Common myeloid progenitor, CD34-positive (primary cell): Measurements from ENCODE around the gene SLC35E1. TPM values are rescaled to one million over a fixed set of nuclear protein-coding genes. Genes with fewer than 3 reads are reported as not detected.

Experiments used
- CTCF ChIA-PET: fragments of 350-600 bp; sonication (Branson Sonifier 250); formaldehyde crosslinking; loops from one replicate; lab custom pipeline; 2021; ENCODE audit warnings: antibody characterized with exemption; lab: Charles Lee
- POLR2A ChIA-PET: fragments of 350-600 bp; sonication (Branson Sonifier 250); formaldehyde crosslinking; loops from one replicate; lab custom pipeline; 2021; ENCODE audit warnings: antibody characterized with exemption; lab: Charles Lee
- DNase-seq, 3 donors: peaks; one replicate each; pipeline versions ENCODE4 v3.0.0 to v3.0.0-alpha.2; 2013
- H3K27ac ChIP-seq, 2 experiments: 1 replicate in 1 of 2; 2 replicates in 1 of 2; pipeline ENCODE4 v1.7.0; 2013; ENCODE audit warnings: inconsistent platforms in 2 of 2, low read length in 2 of 2, mild to moderate bottlenecking in 2 of 2, low read depth in 1 of 2, moderate library complexity in 1 of 2; ENCODE audit not compliant: severe bottlenecking in 2 of 2, insufficient read depth in 1 of 2, poor library complexity in 1 of 2
- H3K27me3 ChIP-seq, 5 experiments: replicated peaks in 2 of 5; 1 replicate in 3 of 5; 2 replicates in 2 of 5; pipeline versions ENCODE4 v1.6.1 to v1.7.0; 2013; ENCODE audit warnings: low read length in 4 of 5, mild to moderate bottlenecking in 2 of 5, moderate library complexity in 2 of 5, inconsistent platforms in 1 of 5; ENCODE audit not compliant: insufficient read depth in 5 of 5, control insufficient read depth in 4 of 5
- H3K36me3 ChIP-seq, 4 experiments: 1 replicate in 2 of 4; 2 replicates in 2 of 4; pipeline versions ENCODE4 v1.6.1 to v1.7.0; 2013; ENCODE audit warnings: low read length in 3 of 4, control low read depth in 1 of 4, mild to moderate bottlenecking in 1 of 4; ENCODE audit not compliant: control insufficient read depth in 4 of 4, insufficient read depth in 4 of 4
- H3K4me1 ChIP-seq, 4 experiments: 1 replicate in 3 of 4; 2 replicates in 1 of 4; pipeline versions ENCODE4 v1.6.1 to v1.7.1; 2013; ENCODE audit warnings: low read length in 3 of 4, mild to moderate bottlenecking in 3 of 4, control low read depth in 1 of 4, inconsistent platforms in 1 of 4, moderate library complexity in 1 of 4; ENCODE audit not compliant: control insufficient read depth in 4 of 4, insufficient read depth in 4 of 4; ENCODE audit errors: control extremely low read depth in 1 of 4
- H3K4me3 ChIP-seq, 7 experiments: 1 replicate in 4 of 7; 2 replicates in 3 of 7; pipeline versions ENCODE4 v1.5.1 to v1.7.0; 2013; ENCODE audit warnings: mild to moderate bottlenecking in 7 of 7, low read length in 6 of 7, moderate library complexity in 6 of 7, inconsistent platforms in 2 of 7, low read depth in 2 of 7, control low read depth in 1 of 7; ENCODE audit not compliant: insufficient read depth in 4 of 7, control insufficient read depth in 1 of 7; ENCODE audit errors: extremely low read depth in 1 of 7
- H3K9me3 ChIP-seq, 5 experiments: 1 replicate in 4 of 5; 2 replicates in 1 of 5; pipeline versions ENCODE4 v1.6.1 to v1.7.1; 2013; ENCODE audit warnings: low read length in 4 of 5, mild to moderate bottlenecking in 2 of 5, inconsistent platforms in 1 of 5, low read depth in 1 of 5, moderate library complexity in 1 of 5; ENCODE audit not compliant: control insufficient read depth in 4 of 5, insufficient read depth in 2 of 5; ENCODE audit errors: control extremely low read depth in 1 of 5
- WGBS: methylation state at CpG from one replicate; pipeline ENCODE4 v1.1.5; 2013; ENCODE audit not compliant: insufficient coverage; 5-methylcytosine and 5-hydroxymethylcytosine counted together
- polyA plus RNA-seq: library from polyadenylated mRNA; unstranded; fragments of 120-200 nt; gene quantifications from one replicate; pipeline ENCODE4 v1.2.1, GENCODE V29; 2013

SLC35E1 gene
- polyA plus RNA-seq, result 18.3 TPM

- DNase-seq, result peak; percentile 92 to 95 (median 93)
- no peaks in the 10 kb centered on the region for H3K27me3 ChIP-seq
- peaks cover 8 to 37% (median 24%) of the 10 kb centered on the region in 4 experiments for H3K4me1 ChIP-seq
- ChIA-PET CTCF (interaction anchor here (1.0 to 3.6 kb wide), 5 partner anchors 10 to 74 kb away, joined by 3 to 17 read pairs (median 5); partner anchors contain the start of gene MED26), POLR2A (interaction anchor here (0.6 to 4.4 kb wide), 4 partner anchors 10 to 55 kb away, joined by 3 to 16 read pairs (median 10); partner anchors contain the start of gene MED26)
- H3K4me3 ChIP-seq, result peak within 1 kb of the TSS; percentile 79 to 98 (median 95)
- no peaks in the 10 kb centered on the region for H3K9me3 ChIP-seq
- WGBS, result under 1% methylated on average over 81 of the region's 83 CpGs
- peaks cover 2 to 65% (median 24%) of the 10 kb centered on the region in 4 experiments for H3K36me3 ChIP-seq
- peak within 1 kb of the TSS; percentile 86 to 92 for H3K27ac ChIP-seq
Observed at GRCh38 chr19:16572332-16573211, at the start of gene SLC35E1. TSS of gene SLC35E1 (minus strand) at chr19:16572415. CDS start at chr19:16572364, 51 bp downstream.

DNA sequence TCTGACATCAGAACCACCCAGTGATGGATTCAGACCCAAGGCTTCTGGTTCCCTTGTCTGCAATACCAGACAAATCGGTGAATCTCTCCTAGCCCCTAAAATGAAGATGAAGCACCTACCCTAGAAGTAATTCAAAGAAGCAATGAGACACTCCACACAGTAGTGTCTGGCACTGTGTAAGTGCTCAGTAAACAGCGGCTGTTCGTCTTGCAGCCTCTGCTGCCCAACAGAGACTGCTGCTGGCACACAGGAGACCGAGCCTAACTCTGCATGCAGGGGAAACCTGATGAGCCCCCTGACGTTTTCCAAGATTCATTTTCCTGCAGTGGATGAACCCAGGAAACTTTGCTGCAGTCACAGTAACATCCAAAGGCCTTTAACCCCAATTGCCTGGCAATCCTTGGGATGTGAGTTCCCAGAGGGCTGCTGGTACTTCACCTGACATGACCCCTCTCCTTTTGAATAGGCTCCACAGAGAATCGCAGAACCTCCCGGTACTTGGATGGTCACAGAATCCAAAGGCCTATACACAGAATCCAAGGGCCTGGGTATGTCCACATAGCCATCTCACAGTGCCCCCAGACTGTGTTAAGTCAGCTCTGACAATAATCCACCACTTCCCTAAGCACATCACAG lies 49.1 kb upstream of the SLC35E1 start:
- Histone ChIP-seq H3K36me3 (peaks cover 5 to 49% (median 14%) of the 10 kb centered on the region in 4 experiments), H3K27me3 (no peaks in the 10 kb centered on the region), H3K27ac (no peak overlapping the region), H3K4me1 (peaks cover 5 to 38% (median 7%) of the 10 kb centered on the region in 4 experiments), H3K9me3 (no peaks in the 10 kb centered on the region), H3K4me3 (no peak overlapping the region)
- ChIA-PET POLR2A (no interaction called here), CTCF (no interaction called here)
- WGBS, result 94% methylated on average over 4 of the region's 7 CpGs
- DNase-seq, result no peak

DNA sequence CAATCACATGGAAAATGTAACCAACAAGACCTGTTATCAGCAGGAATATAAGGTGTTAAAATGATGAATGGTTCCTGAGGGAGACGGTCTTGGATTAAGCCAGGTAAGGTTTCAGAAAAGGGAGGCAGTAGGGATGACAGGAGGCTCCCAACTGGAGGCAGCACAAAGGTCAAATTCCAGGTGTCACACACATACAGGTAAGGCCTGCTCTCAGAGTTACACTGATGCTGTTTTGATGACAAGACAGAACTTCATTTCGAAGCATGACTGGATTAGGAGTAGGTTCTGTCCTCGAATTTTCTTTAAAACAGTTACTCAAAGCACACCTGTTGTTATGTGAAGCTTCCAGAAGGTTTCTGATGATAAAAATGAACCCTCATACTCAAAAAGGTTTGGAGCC lies 48.4 kb upstream of the SLC35E1 start:
- ChIA-PET CTCF (no interaction called here), POLR2A (no interaction called here)
- Histone ChIP-seq H3K4me3 (no peak overlapping the region), H3K27ac (no peak overlapping the region), H3K36me3 (peaks cover 5 to 46% (median 14%) of the 10 kb centered on the region in 4 experiments), H3K27me3 (no peaks in the 10 kb centered on the region), H3K4me1 (peaks cover 2 to 39% (median 3%) of the 10 kb centered on the region in 4 experiments), H3K9me3 (no peaks in the 10 kb centered on the region)
- 100% methylated on average over 3 of the region's 3 CpGs for WGBS
- DNase-seq, result no peak

- Histone ChIP-seq H3K27me3 (no peaks in the 10 kb centered on the region), H3K4me3 (no peak overlapping the region), H3K4me1 (peaks cover 2 to 38% (median 7%) of the 10 kb centered on the region in 4 experiments), H3K27ac (no peak overlapping the region), H3K36me3 (peaks cover 5 to 41% (median 14%) of the 10 kb centered on the region in 4 experiments), H3K9me3 (no peaks in the 10 kb centered on the region)
- no peak for DNase-seq
- POLR2A ChIA-PET, result no interaction called here
- CTCF ChIA-PET, result no interaction called here
- WGBS, result 100% methylated on average over 1 of the region's 5 CpGs
Observed at GRCh38 chr19:16620018-16620417, 47.8 kb upstream of the SLC35E1 start.

DNA sequence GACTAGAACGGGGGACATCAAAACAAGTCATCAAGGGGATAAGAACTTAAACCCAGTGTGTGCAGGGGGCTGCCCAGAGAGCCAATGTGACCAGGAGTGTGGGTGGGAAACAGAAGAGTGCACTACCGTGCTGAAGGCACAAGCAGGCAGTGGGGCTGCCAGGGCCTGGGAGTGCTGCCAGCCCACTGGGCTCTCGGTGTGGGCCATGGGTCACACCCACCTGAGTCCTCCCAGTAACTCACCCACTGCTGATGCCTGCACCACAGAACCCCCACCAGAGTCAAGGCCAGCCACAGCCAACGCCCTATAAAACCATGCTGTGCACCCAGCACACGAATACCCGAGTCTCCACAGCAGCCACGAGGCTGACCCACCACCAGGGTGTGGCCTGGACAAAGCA lies 47.2 kb upstream of the SLC35E1 start:
- WGBS, result 92% methylated on average over 6 of the region's 7 CpGs
- peaks cover 4 to 44% (median 12%) of the 10 kb centered on the region in 4 experiments for H3K4me1 ChIP-seq
- ChIA-PET POLR2A (interaction anchor here (0.8 to 1.0 kb wide), 2 partner anchors 8 to 183 kb away, joined by 3 to 4 read pairs; no protein-coding TSS in a partner anchor), CTCF (no interaction called here)
- DNase-seq, result no peak
- no peak overlapping the region for H3K4me3 ChIP-seq
- H3K27ac ChIP-seq, result no peak overlapping the region
- H3K9me3 ChIP-seq, result no peaks in the 10 kb centered on the region
- peaks cover 0 to 35% (median 9%) of the 10 kb centered on the region in 4 experiments for H3K36me3 ChIP-seq
- H3K27me3 ChIP-seq, result no peaks in the 10 kb centered on the region

DNA sequence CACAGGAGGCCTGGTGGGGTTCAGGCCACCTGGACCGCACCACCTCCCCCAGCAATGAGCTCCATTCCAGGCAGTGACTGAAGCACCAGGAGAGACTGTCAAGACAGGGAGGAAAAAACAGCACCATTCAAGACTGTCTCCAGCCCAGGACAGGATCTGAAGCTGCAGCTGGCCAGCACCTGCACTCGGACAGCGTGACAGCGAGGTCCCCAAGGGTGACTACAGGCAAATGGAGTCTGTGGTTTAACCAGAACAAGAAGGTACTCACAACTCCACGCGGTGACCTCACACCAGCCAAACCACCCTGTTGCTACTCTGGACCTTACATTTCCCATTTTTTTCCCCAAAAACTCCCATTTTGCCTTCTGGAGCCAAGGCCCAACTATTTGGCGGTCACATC lies 46.0 kb upstream of the SLC35E1 start:
- no peaks in the 10 kb centered on the region for H3K9me3 ChIP-seq
- POLR2A ChIA-PET, result interaction anchor here (1.0 kb wide), 1 partner anchor 9 kb away, joined by 4 read pairs; no protein-coding TSS in a partner anchor
- H3K27ac ChIP-seq, result no peak overlapping the region
- DNase-seq, result no peak
- 86% methylated on average over 7 of the region's 7 CpGs for WGBS
- CTCF ChIA-PET, result interaction anchor here (0.9 to 1.4 kb wide), 4 partner anchors 8 to 27 kb away, joined by 3 to 4 read pairs (median 3); no protein-coding TSS in a partner anchor
- no peak overlapping the region for H3K4me3 ChIP-seq
- peaks cover 4 to 54% (median 13%) of the 10 kb centered on the region in 4 experiments for H3K4me1 ChIP-seq
- H3K27me3 ChIP-seq, result no peaks in the 10 kb centered on the region
- peaks cover 0 to 24% (median 3%) of the 10 kb centered on the region in 4 experiments for H3K36me3 ChIP-seq
